ENCODE data around the gene KRT86.

- TF ChIP-seq EZH2 (IDR thresholded peaks at IDR 0.05; ENCODE audit: insufficient read depth, poor library complexity, severe bottlenecking), result no peak
- no peak for TF ChIP-seq EZH2phosphoT487 (IDR thresholded peaks at IDR 0.05; ENCODE audit: insufficient read depth, low read depth)
Measured at GRCh38 chr12:52327830-52328500, 53.5 kb downstream of the KRT86 start.
